ENCODE measurements around the gene ANAPC16. TPM values are rescaled to one million over a fixed set of nuclear protein-coding genes. Genes with fewer than 3 reads are reported as not detected.
"Not testable (repeated sequence)": the region's sequence is repeated elsewhere in the genome, so short reads cannot be mapped to it uniquely, and the experiment has no call there.

Gene ANAPC16
- total and polyA plus RNA-seq, 8 donors = 12.7 to 231 (median 103) TPM

DNA sequence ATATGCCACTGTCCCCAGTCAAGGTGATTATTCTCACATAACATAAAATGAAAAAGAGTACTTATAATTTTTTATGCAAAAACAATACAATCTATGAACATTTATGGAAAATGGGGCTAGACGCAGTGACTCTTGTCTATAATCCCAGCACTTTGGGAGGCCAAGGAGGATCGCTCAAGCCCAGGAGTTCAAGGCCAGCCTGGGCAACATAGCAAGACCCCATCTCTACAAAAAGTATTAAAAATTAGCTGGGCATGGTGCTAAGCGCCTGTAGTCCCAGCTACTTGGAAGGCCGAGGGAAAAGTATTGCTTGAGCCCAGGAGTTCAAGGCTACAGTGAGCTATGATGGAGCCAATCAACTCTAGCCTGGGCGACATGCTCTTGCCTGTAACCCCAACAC, 14.5 kb upstream of the ANAPC16 start:
- no peak for DNase-seq
- H3K4me3 ChIP-seq = no peak overlapping the region
- no peak overlapping the region for H3K27ac ChIP-seq
- no peaks in the 10 kb centered on the region for H3K4me1 ChIP-seq
- 72 to 98% (median 85%) methylated on average over 5 of the region's 5 CpGs for WGBS, 5 donors
- H3K9me3 ChIP-seq = no peaks in the 10 kb centered on the region
- TF ChIP-seq, protein P1, sequence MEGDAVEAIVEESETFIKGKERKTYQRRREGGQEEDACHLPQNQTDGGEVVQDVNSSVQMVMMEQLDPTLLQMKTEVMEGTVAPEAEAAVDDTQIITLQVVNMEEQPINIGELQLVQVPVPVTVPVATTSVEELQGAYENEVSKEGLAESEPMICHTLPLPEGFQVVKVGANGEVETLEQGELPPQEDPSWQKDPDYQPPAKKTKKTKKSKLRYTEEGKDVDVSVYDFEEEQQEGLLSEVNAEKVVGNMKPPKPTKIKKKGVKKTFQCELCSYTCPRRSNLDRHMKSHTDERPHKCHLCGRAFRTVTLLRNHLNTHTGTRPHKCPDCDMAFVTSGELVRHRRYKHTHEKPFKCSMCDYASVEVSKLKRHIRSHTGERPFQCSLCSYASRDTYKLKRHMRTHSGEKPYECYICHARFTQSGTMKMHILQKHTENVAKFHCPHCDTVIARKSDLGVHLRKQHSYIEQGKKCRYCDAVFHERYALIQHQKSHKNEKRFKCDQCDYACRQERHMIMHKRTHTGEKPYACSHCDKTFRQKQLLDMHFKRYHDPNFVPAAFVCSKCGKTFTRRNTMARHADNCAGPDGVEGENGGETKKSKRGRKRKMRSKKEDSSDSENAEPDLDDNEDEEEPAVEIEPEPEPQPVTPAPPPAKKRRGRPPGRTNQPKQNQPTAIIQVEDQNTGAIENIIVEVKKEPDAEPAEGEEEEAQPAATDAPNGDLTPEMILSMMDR (IDR thresholded peaks at IDR 0.05) = no peak
- TF ChIP-seq POLR2AphosphoS5 (IDR thresholded peaks at IDR 0.05) (no peak), POLR2A (IDR thresholded peaks at IDR 0.05) (no peak), EP300 (IDR thresholded peaks at IDR 0.05) (no peak)
- peaks cover 13 to 93% (median 83%) of the 10 kb centered on the region in 4 donors for H3K36me3 ChIP-seq
- H3K27me3 ChIP-seq = no peaks in the 10 kb centered on the region
- intact Hi-C loops (cut with DNase I; ENCODE audit: low total_unique reads) = no loop called here

DNA sequence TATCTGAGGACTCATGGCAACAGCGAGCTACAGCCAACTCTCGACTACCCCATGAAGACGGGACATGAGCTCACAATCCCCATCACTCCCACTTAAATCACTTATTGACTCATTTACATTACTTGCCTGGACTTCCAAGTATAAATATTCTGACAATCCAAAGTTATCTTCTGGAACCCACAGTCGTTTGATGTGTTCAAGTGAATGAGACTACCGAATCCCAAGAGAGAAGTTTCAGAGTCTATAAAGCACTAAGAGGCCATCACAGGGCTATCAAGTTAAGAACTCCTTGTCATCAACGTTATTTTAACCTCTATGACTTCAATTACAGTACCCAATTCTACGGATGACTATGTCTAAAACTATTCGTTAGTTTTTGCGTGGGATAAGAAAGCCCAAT, 11.5 kb upstream of the ANAPC16 start:
- no peaks in the 10 kb centered on the region for H3K27me3 ChIP-seq
- TF ChIP-seq POLR2AphosphoS5 (IDR thresholded peaks at IDR 0.05) (no peak), EP300 (IDR thresholded peaks at IDR 0.05) (no peak), POLR2A (IDR thresholded peaks at IDR 0.05) (no peak)
- TF ChIP-seq, protein P1 (IDR thresholded peaks at IDR 0.05) = no peak
- H3K9me3 ChIP-seq = no peaks in the 10 kb centered on the region
- 85 to 90% (median 88%) methylated on average over 9 of the region's 9 CpGs for WGBS, 5 donors
- intact Hi-C loops (cut with DNase I; ENCODE audit: low total_unique reads) = no loop called here
- H3K36me3 ChIP-seq = peaks cover 13 to 100% (median 100%) of the 10 kb centered on the region in 4 donors
- H3K4me3 ChIP-seq = no peak overlapping the region
- no peak overlapping the region for H3K27ac ChIP-seq
- DNase-seq = no peak
- no peaks in the 10 kb centered on the region for H3K4me1 ChIP-seq

DNA sequence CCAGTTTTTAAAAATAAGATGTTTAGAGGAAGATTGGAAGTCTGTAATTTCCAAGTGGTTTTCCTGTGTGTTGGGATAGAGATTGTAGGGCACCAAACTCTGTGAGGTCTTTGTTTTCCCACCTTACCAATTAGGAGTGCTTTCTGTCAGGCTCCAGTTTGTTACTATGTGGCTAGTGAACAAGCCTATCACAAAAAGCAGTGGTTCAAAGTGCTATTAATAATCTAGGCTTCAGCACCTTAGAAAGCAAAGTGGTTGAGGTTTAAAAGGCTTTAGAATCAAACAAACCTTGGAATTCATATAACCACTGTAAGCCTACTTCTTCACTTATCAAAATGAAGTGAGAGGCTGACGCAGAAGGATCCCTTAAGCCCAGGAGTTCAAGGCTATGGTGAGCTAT, 11.1 kb upstream of the ANAPC16 start:
- Histone ChIP-seq H3K36me3 (peaks cover 17 to 100% (median 100%) of the 10 kb centered on the region in 4 donors), H3K27ac (no peak overlapping the region), H3K9me3 (no peaks in the 10 kb centered on the region), H3K4me3 (no peak overlapping the region), H3K4me1 (no peaks in the 10 kb centered on the region), H3K27me3 (no peaks in the 10 kb centered on the region)
- TF ChIP-seq, protein P1 (IDR thresholded peaks at IDR 0.05) = no peak
- TF ChIP-seq EP300 (IDR thresholded peaks at IDR 0.05) (no peak), POLR2A (IDR thresholded peaks at IDR 0.05) (no peak), POLR2AphosphoS5 (IDR thresholded peaks at IDR 0.05) (no peak)
- no peak for DNase-seq
- intact Hi-C loops (cut with DNase I; ENCODE audit: low total_unique reads) = no loop called here
- WGBS, 5 donors = 89 to 97% (median 95%) methylated on average over 1 of the region's 1 CpG

DNA sequence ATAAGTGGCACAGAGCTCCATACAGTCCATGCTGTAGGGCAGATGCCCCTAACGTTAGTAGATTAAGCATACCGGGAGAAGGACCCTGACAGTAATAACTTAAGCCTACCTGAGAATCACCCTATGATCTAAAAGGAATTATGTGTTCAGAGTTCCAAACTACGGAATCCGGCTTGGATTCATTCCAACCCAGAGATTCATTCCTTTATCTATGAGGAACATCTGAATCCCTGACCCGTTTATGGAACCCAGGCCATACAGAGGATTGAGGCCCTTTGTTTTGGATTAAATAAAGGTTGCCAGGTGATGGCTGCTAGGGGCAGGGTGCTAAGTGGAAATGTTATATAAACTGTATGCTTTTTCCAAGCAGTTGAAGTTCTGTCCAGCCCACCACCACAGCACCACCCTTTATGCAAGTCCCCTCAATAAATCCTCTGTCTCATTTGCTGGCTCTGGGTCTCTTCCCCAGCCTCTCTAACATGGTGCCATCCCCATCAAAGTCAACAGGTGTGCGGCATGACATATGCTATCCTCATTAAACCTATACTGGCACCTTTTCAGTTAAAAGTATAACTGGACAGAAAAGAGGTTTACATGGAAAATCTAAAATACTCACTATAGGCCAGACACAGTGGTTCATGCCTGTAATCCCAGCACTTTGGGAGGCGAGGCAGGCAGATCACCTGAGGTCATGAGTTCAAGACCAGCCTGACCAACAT, 9.1 kb upstream of the ANAPC16 start:
- 87 to 89% (median 89%) methylated on average over 7 of the region's 7 CpGs for WGBS, 5 donors
- H3K27me3 ChIP-seq = no peaks in the 10 kb centered on the region
- no peak overlapping the region for H3K4me3 ChIP-seq
- H3K4me1 ChIP-seq = no peaks in the 10 kb centered on the region
- peaks cover 33 to 100% (median 100%) of the 10 kb centered on the region in 4 donors for H3K36me3 ChIP-seq
- no peak for DNase-seq
- TF ChIP-seq EP300 (IDR thresholded peaks at IDR 0.05) (no peak), POLR2A (IDR thresholded peaks at IDR 0.05) (no peak), POLR2AphosphoS5 (IDR thresholded peaks at IDR 0.05) (no peak)
- TF ChIP-seq, protein P1 (IDR thresholded peaks at IDR 0.05) = no peak
- no peak overlapping the region for H3K27ac ChIP-seq
- intact Hi-C loops (cut with DNase I; ENCODE audit: low total_unique reads) = no loop called here
- no peaks in the 10 kb centered on the region for H3K9me3 ChIP-seq

DNA sequence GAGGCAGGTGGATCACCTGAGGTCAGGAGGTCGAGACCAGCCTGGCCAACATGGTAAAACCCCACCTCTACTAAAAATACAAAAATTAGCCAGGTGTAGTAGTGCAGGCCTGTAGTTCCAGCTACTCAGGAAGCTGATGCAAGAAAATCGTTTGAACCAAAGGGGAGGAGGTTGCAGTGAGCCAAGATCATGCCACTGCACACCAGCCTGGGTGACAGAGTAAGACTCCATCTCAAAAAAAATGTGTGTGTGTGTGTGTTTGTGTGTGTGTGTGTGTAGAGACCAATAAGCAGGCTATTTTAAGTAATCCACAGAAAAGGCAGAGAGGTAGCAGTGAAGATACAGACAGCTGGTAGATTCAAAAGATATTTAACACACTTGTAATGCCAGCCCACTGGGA, 7.3 kb upstream of the ANAPC16 start:
- H3K27me3 ChIP-seq; DNase-seq; H3K4me1 ChIP-seq; H3K4me3 ChIP-seq; H3K9me3 ChIP-seq; H3K27ac ChIP-seq; intact Hi-C loops (cut with DNase I; ENCODE audit: low total_unique reads): not testable (repeated sequence)
- 63 to 72% (median 68%) methylated on average over 2 of the region's 2 CpGs for WGBS, 5 donors
- H3K36me3 ChIP-seq = peaks cover 36 to 91% (median 90%) of the 10 kb centered on the region in 4 donors

DNA sequence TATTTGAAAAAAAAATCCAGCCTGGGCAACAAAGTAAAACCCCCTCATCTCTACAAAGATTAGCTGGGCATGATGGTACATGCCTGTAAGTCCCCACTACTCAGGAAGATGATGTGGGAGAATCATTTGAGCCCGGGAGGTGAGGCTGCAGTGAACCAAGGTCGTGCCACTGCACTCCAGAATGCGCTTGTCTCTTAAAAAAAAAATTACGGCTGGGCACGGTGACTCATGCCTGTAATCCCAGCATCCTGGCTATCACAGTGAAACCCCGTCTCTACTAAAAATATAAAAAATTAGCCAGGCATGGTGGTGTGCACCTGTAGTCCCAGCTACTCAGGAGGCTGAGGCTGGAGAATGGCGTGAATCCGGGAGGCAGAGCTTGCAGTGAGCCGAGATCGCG, 4.4 kb upstream of the ANAPC16 start:
- not testable (repeated sequence) for H3K4me3 ChIP-seq, H3K27me3 ChIP-seq, DNase-seq, H3K27ac ChIP-seq, H3K9me3 ChIP-seq
- peaks cover 31 to 62% (median 62%) of the 10 kb centered on the region in 4 donors for H3K36me3 ChIP-seq
- intact Hi-C loops (cut with DNase I; ENCODE audit: low total_unique reads) = loop anchor here (10.0 kb wide), 1 partner anchor 123 kb away; no protein-coding TSS in a partner anchor
- WGBS, 5 donors = 91 to 97% (median 95%) methylated on average over 11 of the region's 11 CpGs
- H3K4me1 ChIP-seq = peaks cover 8 to 25% (median 17%) of the 10 kb centered on the region in 4 donors

DNA sequence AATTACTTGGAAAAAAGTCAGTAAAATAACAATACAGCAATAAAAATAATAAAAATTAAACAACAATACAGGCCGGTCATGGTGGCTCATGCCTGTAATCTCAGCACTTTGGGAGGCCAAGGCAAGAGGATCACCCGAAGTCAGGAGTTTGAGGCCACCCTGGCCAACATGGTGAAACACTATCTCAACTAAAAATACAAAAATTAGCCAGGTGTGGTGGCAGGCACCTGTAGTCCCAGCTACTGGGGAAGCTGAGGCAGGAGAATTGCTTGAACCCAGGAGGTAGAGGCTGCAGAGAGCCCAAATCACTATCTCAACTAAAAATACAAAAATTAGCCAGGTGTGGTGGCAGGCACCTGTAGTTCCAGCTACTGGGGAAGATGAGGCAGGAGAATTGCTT, 4.0 kb upstream of the ANAPC16 start:
- H3K9me3 ChIP-seq, H3K4me3 ChIP-seq, H3K27ac ChIP-seq, DNase-seq, H3K27me3 ChIP-seq: not testable (repeated sequence)
- 94 to 100% (median 98%) methylated on average over 2 of the region's 2 CpGs for WGBS, 5 donors
- intact Hi-C loops (cut with DNase I; ENCODE audit: low total_unique reads) = loop anchor here (10.0 kb wide), 1 partner anchor 123 kb away; no protein-coding TSS in a partner anchor
- H3K36me3 ChIP-seq = peaks cover 31 to 58% (median 58%) of the 10 kb centered on the region in 4 donors
- H3K4me1 ChIP-seq = peaks cover 8 to 28% (median 18%) of the 10 kb centered on the region in 4 donors
